Neural cell (in vitro differentiated cells): Measurements from ENCODE around the gene HABP4. TPM values are rescaled to one million over a fixed set of nuclear protein-coding genes. Genes with fewer than 3 reads are reported as not detected.

ENCODE experiments used
- H2AFZ ChIP-seq: fragments of 200-600, 300-800 bp; sonication (generic), shearing (Covaris generic); 2 replicates; pipeline ENCODE4 v1.6.0; 2014; ENCODE audit warnings: low read depth, mild to moderate bottlenecking, antibody characterized with exemption, low read length, moderate library complexity
- H3F3A ChIP-seq: fragments of 200-600 bp; shearing (Covaris generic); 2 replicates; pipeline ENCODE4 v1.6.1; 2016; ENCODE audit warnings: mild to moderate bottlenecking, moderate library complexity, mixed read lengths, antibody characterized with exemption, low read length; ENCODE audit not compliant: insufficient read depth, poor library complexity, severe bottlenecking
- H3K27ac ChIP-seq: fragments of 200-600, 300-800 bp; sonication (generic), shearing (Covaris generic); 2 replicates; pipeline ENCODE4 v1.5.1; 2014; ENCODE audit warnings: mild to moderate bottlenecking, low read length, moderate library complexity
- H3K27me3 ChIP-seq: fragments of 300-800, 200-600 bp; sonication (generic), shearing (Covaris generic); 2 replicates; pipeline ENCODE4 v1.6.0; 2014; ENCODE audit warnings: mild to moderate bottlenecking, low read depth, low read length, moderate library complexity; ENCODE audit not compliant: insufficient read depth
- H3K36me3 ChIP-seq: fragments of 300-800, 200-600 bp; sonication (generic), shearing (Covaris generic); 2 replicates; pipeline ENCODE4 v1.5.1; 2014; ENCODE audit warnings: mild to moderate bottlenecking, antibody characterized with exemption, low read length, moderate library complexity; ENCODE audit not compliant: insufficient read depth
- H3K4me2 ChIP-seq: fragments of 300-800, 200-600 bp; sonication (generic), shearing (Covaris generic); 2 replicates; pipeline ENCODE4 v1.6.0; 2014; ENCODE audit warnings: mild to moderate bottlenecking, low read length
- H3K4me3 ChIP-seq: fragments of 300-800, 200-600 bp; sonication (generic), shearing (Covaris generic); 2 replicates; pipeline ENCODE4 v1.5.1; 2014; ENCODE audit warnings: mild to moderate bottlenecking, low read length, moderate library complexity
- H3K79me2 ChIP-seq: fragments of 200-600 bp; shearing (Covaris generic); replicated peaks from 2 replicates; pipeline ENCODE4 v1.6.0; 2014; ENCODE audit warnings: mild to moderate bottlenecking, low read length, moderate library complexity; ENCODE audit not compliant: insufficient read depth
- H3K9ac ChIP-seq: fragments of 300-800, 200-600 bp; sonication (generic), shearing (Covaris generic); 2 replicates; pipeline ENCODE4 v1.6.1; 2016; ENCODE audit warnings: mild to moderate bottlenecking, low read length, mixed read lengths
- H3K9me2 ChIP-seq: fragments of 200-600 bp; shearing (Covaris generic); 2 replicates; pipeline ENCODE4 v1.6.1; 2016; ENCODE audit warnings: mild to moderate bottlenecking, low read length, mixed read lengths; ENCODE audit not compliant: insufficient read depth
- H3K9me3 ChIP-seq: fragments of 200-600, 300-800 bp; sonication (generic), shearing (Covaris generic); 2 replicates; pipeline ENCODE4 v1.6.1; 2016; ENCODE audit warnings: mild to moderate bottlenecking, mixed run types, low read length, moderate library complexity, mixed read lengths
- H4K20me1 ChIP-seq: fragments of 200-600 bp; shearing (Covaris generic); 2 replicates; pipeline ENCODE4 v1.6.1; 2016; ENCODE audit warnings: mild to moderate bottlenecking, mixed run types; ENCODE audit not compliant: insufficient read depth
- EP300 ChIP-seq: fragments of 450-650 bp; conservative IDR thresholded peaks from 2 replicates; pipeline ENCODE4 v1.6.1; 2014; ENCODE audit warnings: antibody characterized with exemption, mild to moderate bottlenecking, moderate library complexity; ENCODE audit not compliant: poor library complexity, severe bottlenecking
- EZH2 ChIP-seq: fragments of 200-600, 300-800 bp; shearing (Covaris generic), sonication (generic); IDR thresholded peaks from 2 replicates; pipeline ENCODE4 v1.6.1; 2014; ENCODE audit warnings: antibody characterized with exemption, low read length, borderline replicate concordance, mild to moderate bottlenecking; ENCODE audit not compliant: insufficient read depth, poor library complexity, severe bottlenecking
- MXI1 ChIP-seq: fragments of 450-650 bp; conservative IDR thresholded peaks from 2 replicates; pipeline ENCODE4 v1.6.1; 2014; ENCODE audit warnings: antibody characterized with exemption, mild to moderate bottlenecking; ENCODE audit not compliant: poor library complexity, severe bottlenecking
- POLR2AphosphoS5 ChIP-seq: IDR thresholded peaks from 2 replicates; pipeline ENCODE4 v1.6.1; 2012
- RAD21 ChIP-seq: fragments of 450-650 bp; conservative IDR thresholded peaks from 2 replicates; pipeline ENCODE4 v1.6.1; 2014; ENCODE audit warnings: antibody characterized with exemption, mild to moderate bottlenecking, moderate library complexity
- SMC3 ChIP-seq: fragments of 450-650 bp; conservative IDR thresholded peaks from 2 replicates; pipeline ENCODE4 v1.6.1; 2014; ENCODE audit warnings: antibody characterized with exemption, mild to moderate bottlenecking, moderate library complexity; ENCODE audit not compliant: poor library complexity
- TAF1 ChIP-seq: IDR thresholded peaks from 2 replicates; pipeline ENCODE4 v1.6.1; 2012; ENCODE audit warnings: low read depth
- polyA plus RNA-seq: library from polyadenylated mRNA; depleted of rRNA; stranded (reverse); fragments of >200 nt; gene quantifications from 2 replicates; pipeline ENCODE4 v1.2.3, GENCODE V29; 2014
- TF ChIP-seq, protein P1 (sequence below): IDR thresholded peaks from 2 replicates; pipeline ENCODE4 v1.6.1; 2012; ENCODE audit warnings: borderline replicate concordance
- TF ChIP-seq, protein P2 (sequence below): fragments of 450-650 bp; IDR thresholded peaks from 2 replicates; pipeline ENCODE4 v1.5.1; 2014; ENCODE audit warnings: antibody characterized with exemption, mild to moderate bottlenecking, moderate library complexity; ENCODE audit not compliant: poor library complexity, severe bottlenecking

The HABP4 gene
- polyA plus RNA-seq, 1 donor from 2014 or later = 14.7 TPM

DNA sequence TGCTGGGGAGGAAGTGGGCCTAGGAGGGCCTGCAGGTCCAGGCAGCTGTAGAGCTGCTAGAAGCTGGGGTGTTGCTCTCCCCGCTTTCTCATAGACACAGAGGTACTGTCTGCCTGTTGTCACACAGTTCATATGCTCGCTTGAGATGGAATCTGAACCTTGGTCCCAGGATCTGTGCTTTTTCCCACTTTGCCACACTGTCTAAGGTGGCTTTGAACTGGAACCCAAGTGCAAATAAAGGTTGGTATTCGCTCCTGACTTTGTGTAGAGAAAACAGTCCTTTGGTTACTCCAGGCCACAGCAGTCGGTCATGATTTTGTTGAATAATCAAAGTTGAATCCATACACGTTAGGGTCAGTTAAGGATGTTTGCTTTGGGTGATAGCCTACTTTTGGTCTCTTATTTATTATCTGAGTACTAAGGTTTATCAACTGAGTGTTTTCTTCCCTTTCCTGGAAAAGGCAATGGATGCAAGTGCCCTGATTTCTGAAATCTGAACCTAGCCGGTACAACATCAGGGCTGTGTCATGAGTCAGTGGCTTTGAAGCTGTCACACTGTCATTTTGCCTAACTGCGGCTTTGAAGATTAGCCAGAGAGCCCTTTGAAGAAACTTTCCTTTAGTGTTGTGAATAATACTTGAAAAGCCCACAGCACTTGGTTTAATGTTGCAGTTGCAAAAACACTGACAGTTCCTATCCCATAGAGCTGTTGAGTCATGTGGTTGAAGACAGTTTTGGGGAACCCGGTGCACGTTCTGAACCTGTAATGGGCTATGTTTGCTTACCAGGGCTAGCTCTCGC, 41.3 kb downstream of the HABP4 start:
- Histone ChIP-seq H3K4me3 (no peak overlapping the region), H3F3A (no peaks in the 10 kb centered on the region), H3K79me2 (no peaks in the 10 kb centered on the region), H3K27ac (no peak overlapping the region), H3K4me2 (no peak overlapping the region), H3K9ac (no peak overlapping the region), H3K9me3 (no peaks in the 10 kb centered on the region), H2AFZ (no peak overlapping the region), H3K9me2 (no peaks in the 10 kb centered on the region), H3K36me3 (peaks cover 5% of the 10 kb centered on the region), H4K20me1 (no peaks in the 10 kb centered on the region), H3K27me3 (no peaks in the 10 kb centered on the region)
- TF ChIP-seq EZH2 = no peak
- TF ChIP-seq MXI1 = no peak
- no peak for TF ChIP-seq SMC3
- TF ChIP-seq, protein P1, sequence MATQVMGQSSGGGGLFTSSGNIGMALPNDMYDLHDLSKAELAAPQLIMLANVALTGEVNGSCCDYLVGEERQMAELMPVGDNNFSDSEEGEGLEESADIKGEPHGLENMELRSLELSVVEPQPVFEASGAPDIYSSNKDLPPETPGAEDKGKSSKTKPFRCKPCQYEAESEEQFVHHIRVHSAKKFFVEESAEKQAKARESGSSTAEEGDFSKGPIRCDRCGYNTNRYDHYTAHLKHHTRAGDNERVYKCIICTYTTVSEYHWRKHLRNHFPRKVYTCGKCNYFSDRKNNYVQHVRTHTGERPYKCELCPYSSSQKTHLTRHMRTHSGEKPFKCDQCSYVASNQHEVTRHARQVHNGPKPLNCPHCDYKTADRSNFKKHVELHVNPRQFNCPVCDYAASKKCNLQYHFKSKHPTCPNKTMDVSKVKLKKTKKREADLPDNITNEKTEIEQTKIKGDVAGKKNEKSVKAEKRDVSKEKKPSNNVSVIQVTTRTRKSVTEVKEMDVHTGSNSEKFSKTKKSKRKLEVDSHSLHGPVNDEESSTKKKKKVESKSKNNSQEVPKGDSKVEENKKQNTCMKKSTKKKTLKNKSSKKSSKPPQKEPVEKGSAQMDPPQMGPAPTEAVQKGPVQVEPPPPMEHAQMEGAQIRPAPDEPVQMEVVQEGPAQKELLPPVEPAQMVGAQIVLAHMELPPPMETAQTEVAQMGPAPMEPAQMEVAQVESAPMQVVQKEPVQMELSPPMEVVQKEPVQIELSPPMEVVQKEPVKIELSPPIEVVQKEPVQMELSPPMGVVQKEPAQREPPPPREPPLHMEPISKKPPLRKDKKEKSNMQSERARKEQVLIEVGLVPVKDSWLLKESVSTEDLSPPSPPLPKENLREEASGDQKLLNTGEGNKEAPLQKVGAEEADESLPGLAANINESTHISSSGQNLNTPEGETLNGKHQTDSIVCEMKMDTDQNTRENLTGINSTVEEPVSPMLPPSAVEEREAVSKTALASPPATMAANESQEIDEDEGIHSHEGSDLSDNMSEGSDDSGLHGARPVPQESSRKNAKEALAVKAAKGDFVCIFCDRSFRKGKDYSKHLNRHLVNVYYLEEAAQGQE = no peak
- no peak for TF ChIP-seq POLR2AphosphoS5
- TF ChIP-seq, protein P2, sequence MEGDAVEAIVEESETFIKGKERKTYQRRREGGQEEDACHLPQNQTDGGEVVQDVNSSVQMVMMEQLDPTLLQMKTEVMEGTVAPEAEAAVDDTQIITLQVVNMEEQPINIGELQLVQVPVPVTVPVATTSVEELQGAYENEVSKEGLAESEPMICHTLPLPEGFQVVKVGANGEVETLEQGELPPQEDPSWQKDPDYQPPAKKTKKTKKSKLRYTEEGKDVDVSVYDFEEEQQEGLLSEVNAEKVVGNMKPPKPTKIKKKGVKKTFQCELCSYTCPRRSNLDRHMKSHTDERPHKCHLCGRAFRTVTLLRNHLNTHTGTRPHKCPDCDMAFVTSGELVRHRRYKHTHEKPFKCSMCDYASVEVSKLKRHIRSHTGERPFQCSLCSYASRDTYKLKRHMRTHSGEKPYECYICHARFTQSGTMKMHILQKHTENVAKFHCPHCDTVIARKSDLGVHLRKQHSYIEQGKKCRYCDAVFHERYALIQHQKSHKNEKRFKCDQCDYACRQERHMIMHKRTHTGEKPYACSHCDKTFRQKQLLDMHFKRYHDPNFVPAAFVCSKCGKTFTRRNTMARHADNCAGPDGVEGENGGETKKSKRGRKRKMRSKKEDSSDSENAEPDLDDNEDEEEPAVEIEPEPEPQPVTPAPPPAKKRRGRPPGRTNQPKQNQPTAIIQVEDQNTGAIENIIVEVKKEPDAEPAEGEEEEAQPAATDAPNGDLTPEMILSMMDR = no peak
- no peak for TF ChIP-seq TAF1
- TF ChIP-seq EP300 = no peak
- no peak for TF ChIP-seq RAD21

DNA sequence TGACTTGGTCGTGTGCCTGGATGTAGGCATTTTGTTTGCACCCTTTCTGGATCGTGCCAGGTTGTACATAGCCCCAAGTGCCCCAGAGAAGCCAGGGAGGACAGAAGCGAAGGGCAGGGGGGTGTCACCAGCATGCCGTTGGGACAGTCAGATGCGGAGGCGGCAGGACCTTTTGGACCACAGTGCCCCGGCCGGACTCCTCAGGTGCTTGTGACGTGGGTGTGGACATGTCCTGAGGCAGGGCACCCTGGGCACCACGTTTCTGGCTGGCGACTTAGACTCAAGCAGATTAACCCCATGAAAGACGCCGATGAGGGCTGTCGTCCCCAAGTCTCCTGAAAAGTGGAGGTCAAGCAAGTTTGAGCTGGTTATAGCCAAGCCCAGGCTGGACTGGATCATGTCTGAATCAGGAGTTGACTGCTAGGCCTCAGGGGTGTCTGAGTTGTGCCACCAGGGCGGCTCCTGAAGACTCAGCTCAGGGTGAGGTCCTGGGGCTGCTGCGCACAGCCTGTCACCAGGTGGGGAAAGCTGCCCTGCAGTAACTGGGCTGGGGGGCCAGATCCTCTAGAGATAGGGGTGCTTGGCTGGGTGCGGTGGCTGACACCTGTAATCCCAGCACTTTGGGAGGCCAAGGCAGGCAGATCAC, 42.0 kb downstream of the HABP4 start:
- H3K27me3 ChIP-seq = no peaks in the 10 kb centered on the region
- no peak overlapping the region for H3K4me2 ChIP-seq
- H3K4me3 ChIP-seq = no peak overlapping the region
- H3K9me2 ChIP-seq = no peaks in the 10 kb centered on the region
- H3K36me3 ChIP-seq = peaks cover 5% of the 10 kb centered on the region
- H3K9ac ChIP-seq = no peak overlapping the region
- no peaks in the 10 kb centered on the region for H3K79me2 ChIP-seq
- H2AFZ ChIP-seq = no peak overlapping the region
- TF ChIP-seq TAF1 (no peak), POLR2AphosphoS5 (no peak), EP300 (no peak), SMC3 (no peak), EZH2 (no peak), RAD21 (no peak), MXI1 (no peak)
- TF ChIP-seq, protein P1 = no peak
- TF ChIP-seq, protein P2 = no peak
- no peak overlapping the region for H3K27ac ChIP-seq
- no peaks in the 10 kb centered on the region for H3F3A ChIP-seq
- no peaks in the 10 kb centered on the region for H3K9me3 ChIP-seq
- H4K20me1 ChIP-seq = no peaks in the 10 kb centered on the region
